Keratinocyte (primary cell): ENCODE measurements around the gene KDM5C. TPM values are rescaled to one million over a fixed set of nuclear protein-coding genes. Genes with fewer than 3 reads are reported as not detected.

Experiments
- DNase-seq: peaks from one replicate; pipeline ENCODE4 v3.0.0-alpha.2; 2011; ENCODE audit warnings: low read depth, missing footprints, low spot score
- FAIRE-seq: peaks from 2 replicates; lab custom pipeline; 2011; peaks lifted over from hg19 to GRCh38; lab: Jason Lieb, UNC
- H2AFZ ChIP-seq: 2 replicates; pipeline ENCODE4 v1.6.0; 2012; ENCODE audit warnings: low read length, control low read depth, inconsistent platforms; ENCODE audit not compliant: control insufficient read depth
- H3K27ac ChIP-seq: 2 replicates; pipeline ENCODE4 v1.5.1; 2011; ENCODE audit warnings: low read length; ENCODE audit not compliant: control insufficient read depth, insufficient read depth
- H3K27me3 ChIP-seq: 3 replicates; pipeline ENCODE4 v1.6.0; 2011; ENCODE audit warnings: low read length; ENCODE audit not compliant: control insufficient read depth, insufficient read depth; ENCODE audit errors: extremely low read depth
- H3K36me3 ChIP-seq, 2 experiments: 2 replicates in 1 of 2; 3 replicates in 1 of 2; pipeline ENCODE4 v1.5.1; 2011; ENCODE audit warnings: low read length in 2 of 2, mild to moderate bottlenecking in 1 of 2; ENCODE audit not compliant: control insufficient read depth in 2 of 2, insufficient read depth in 2 of 2; ENCODE audit errors: extremely low read depth in 1 of 2
- H3K4me1 ChIP-seq: 3 replicates; pipeline ENCODE4 v1.5.1; 2011; ENCODE audit warnings: low read length; ENCODE audit not compliant: control insufficient read depth, insufficient read depth; ENCODE audit errors: extremely low read depth
- H3K4me2 ChIP-seq: 3 replicates; pipeline ENCODE4 v1.6.0; 2011; ENCODE audit warnings: low read depth, low read length; ENCODE audit not compliant: control insufficient read depth, insufficient read depth; ENCODE audit errors: extremely low read depth
- H3K4me3 ChIP-seq, 3 experiments: fragments of 200-600 bp in 1 of 3; sonication (generic) in 1 of 3; 2 replicates in 2 of 3; 3 replicates in 1 of 3; pipeline ENCODE4 v1.5.1; 2011 to 2016; ENCODE audit warnings: low read length in 3 of 3, mild to moderate bottlenecking in 3 of 3, control low read depth in 2 of 3, inconsistent platforms in 1 of 3, low read depth in 1 of 3, mixed read lengths in 1 of 3, mixed run types in 1 of 3, moderate library complexity in 1 of 3; ENCODE audit not compliant: control insufficient read depth in 2 of 3, insufficient read depth in 2 of 3; ENCODE audit errors: extremely low read depth in 1 of 3
- H3K79me2 ChIP-seq: 2 replicates; pipeline ENCODE4 v1.6.0; 2012; ENCODE audit warnings: low read length; ENCODE audit not compliant: control insufficient read depth, insufficient read depth
- H3K9ac ChIP-seq: 3 replicates; pipeline ENCODE4 v1.6.0; 2011; ENCODE audit warnings: low read length; ENCODE audit not compliant: control insufficient read depth, insufficient read depth; ENCODE audit errors: extremely low read depth
- H3K9me1 ChIP-seq: 3 replicates; pipeline ENCODE4 v1.6.0; 2011; ENCODE audit warnings: low read length; ENCODE audit not compliant: control insufficient read depth, insufficient read depth; ENCODE audit errors: extremely low read depth
- H3K9me3 ChIP-seq: 2 replicates; pipeline ENCODE4 v1.5.1; 2012; ENCODE audit warnings: low read depth, low read length; ENCODE audit not compliant: control insufficient read depth
- H4K20me1 ChIP-seq: 3 replicates; pipeline ENCODE4 v1.6.0; 2011; ENCODE audit warnings: low read length; ENCODE audit not compliant: control insufficient read depth, insufficient read depth; ENCODE audit errors: extremely low read depth
- CTCF ChIP-seq, 3 experiments: IDR thresholded peaks in 1 of 3; conservative IDR thresholded peaks in 1 of 3; optimal IDR thresholded peaks in 1 of 3; 2 replicates in 2 of 3; 3 replicates in 1 of 3; pipeline versions ENCODE3 to v1.5.1; 2011; ENCODE audit warnings: low read length in 3 of 3, mild to moderate bottlenecking in 3 of 3, moderate library complexity in 2 of 3, control low read depth in 1 of 3, inconsistent platforms in 1 of 3; ENCODE audit not compliant: insufficient read depth in 2 of 3; ENCODE audit errors: extremely low read depth in 1 of 3
- EZH2 ChIP-seq: IDR thresholded peaks from one replicate; pipeline ENCODE4 v1.6.1; 2012; ENCODE audit warnings: inconsistent platforms, mild to moderate bottlenecking, low read length, moderate library complexity
- dilution Hi-C: fragments of 300-500 bp; cut with MboI; formaldehyde crosslinking; loops from one replicate; pipeline ENCODE4 v1.7.0; 2020; ENCODE audit warnings: low sequenced_read_pairs; ENCODE audit not compliant: extremely low pct_ligation_motif_present
- polyA plus RNA-seq, 5 experiments: library from polyadenylated mRNA; depleted of rRNA in 3 of 5; stranded (reverse) in 3 of 5; stranded (forward) in 1 of 5; unstranded in 1 of 5; fragments of >200 nt; gene quantifications; 1 replicate in 1 of 5; 2 replicates in 3 of 5; 3 replicates in 1 of 5; pipeline versions ENCODE4 v1.2.1 to v1.2.3, GENCODE V29; 2011 to 2012; ENCODE audit warnings: missing spikeins in 2 of 5, low read depth in 1 of 5, low replicate concordance in 1 of 5

The KDM5C gene
- polyA plus RNA-seq, 1 donor (not counting 4 experiments of a cell fraction or from before 2014, with no cell fraction given) = 46.0 TPM

- dilution Hi-C loops = no loop called here
- H3K27me3 ChIP-seq = peaks cover 19% of the 10 kb centered on the region
- no peaks in the 10 kb centered on the region for H4K20me1 ChIP-seq
- DNase-seq (no peak), FAIRE-seq (no peak)
- H3K27ac ChIP-seq = no peak overlapping the region
- H3K79me2 ChIP-seq = no peaks in the 10 kb centered on the region
- no peak overlapping the region for H3K4me2 ChIP-seq
- H3K4me1 ChIP-seq = peaks cover 19% of the 10 kb centered on the region
- H3K9me1 ChIP-seq = no peaks in the 10 kb centered on the region
- no peaks in the 10 kb centered on the region for H3K36me3 ChIP-seq
- TF ChIP-seq CTCF (optimal IDR thresholded peaks at IDR 0.05 in 1 of 3, IDR thresholded peaks at IDR 0.05 in 1 of 3, conservative IDR thresholded peaks at IDR 0.05 in 1 of 3; ENCODE audit: extremely low read depth in 1 of 3, insufficient read depth in 2 of 3, low read length in 3 of 3) (no peak), EZH2 (no peak)
- no peaks in the 10 kb centered on the region for H3K9me3 ChIP-seq
- no peak overlapping the region for H3K9ac ChIP-seq
- H3K4me3 ChIP-seq = no peak overlapping the region
- no peak overlapping the region for H2AFZ ChIP-seq
These were observed 35.8 kb upstream of the KDM5C start for GRCh38 chrX:53260836-53261235.

GRCh38 chrX:53257670-53258423 lies 32.8 kb upstream of the KDM5C start:
- Histone ChIP-seq H3K9me1 (no peaks in the 10 kb centered on the region), H3K4me1 (peaks cover under 1% of the 10 kb centered on the region), H3K9me3 (no peaks in the 10 kb centered on the region), H4K20me1 (no peaks in the 10 kb centered on the region), H3K27me3 (peaks cover 15% of the 10 kb centered on the region), H3K36me3 (no peaks in the 10 kb centered on the region), H2AFZ (no peak overlapping the region), H3K4me3 (no peak overlapping the region), H3K4me2 (no peak overlapping the region), H3K79me2 (no peaks in the 10 kb centered on the region), H3K27ac (no peak overlapping the region), H3K9ac (no peak overlapping the region)
- FAIRE-seq (no peak), DNase-seq (no peak)
- dilution Hi-C loops = no loop called here
- TF ChIP-seq EZH2 (no peak), CTCF (optimal IDR thresholded peaks at IDR 0.05 in 1 of 3, IDR thresholded peaks at IDR 0.05 in 1 of 3, conservative IDR thresholded peaks at IDR 0.05 in 1 of 3; ENCODE audit: extremely low read depth in 1 of 3, insufficient read depth in 2 of 3, low read length in 3 of 3) (no peak)
